Stimulated activated naive CD8-positive, alpha-beta T cell treated with anti-CD3 and anti-CD28 coated beads, Interleukin-15, amount 100 ng/mL, for 72 hours (primary cell): ENCODE data around the gene LCE1A.
A peak's percentile ranks its signal among the peaks of the same experiment; 100 is the strongest.

Experiments
- ATAC-seq: fragments of 150-1000 bp; cut with Tn5 transposase; 2 replicates; pipeline ENCODE4 v1.10.0; 2021; ENCODE audit warnings: mild to moderate bottlenecking, moderate library complexity
- DNase-seq, 2 donors: peaks; one replicate each; pipeline ENCODE4 v3.0.0; 2021 to 2022
- H3K27ac Mint-ChIP-seq, 2 donors: one replicate each; pipeline ENCODE4 v1.8.0; 2022; ENCODE audit warnings: mild to moderate bottlenecking in 2 of 2, mixed read lengths in 2 of 2, moderate library complexity in 2 of 2
- H3K27me3 Mint-ChIP-seq: one replicate; pipeline ENCODE4 v1.8.0; 2022; ENCODE audit warnings: mixed read lengths
- H3K4me1 Mint-ChIP-seq: one replicate; pipeline ENCODE4 v1.8.0; 2022; ENCODE audit warnings: mild to moderate bottlenecking, mixed read lengths
- H3K4me3 Mint-ChIP-seq, 2 donors: one replicate each; pipeline ENCODE4 v1.8.0; 2022; ENCODE audit warnings: mild to moderate bottlenecking in 2 of 2, mixed read lengths in 2 of 2, moderate library complexity in 1 of 2
- H3K9me3 Mint-ChIP-seq, 2 donors: one replicate each; pipeline ENCODE4 v1.8.0; 2022; ENCODE audit warnings: mixed read lengths in 2 of 2

The LCE1A gene

GRCh38 chr1:152827173-152827572, at the start of gene LCE1A:
Gene LCE1A (plus strand): TSS chr1:152827473. CDS start chr1:152827473, 0 bp downstream.
- no peaks in the 10 kb centered on the region for H3K4me1 Mint-ChIP-seq
- no peak for ATAC-seq
- no peak for DNase-seq
- H3K27me3 Mint-ChIP-seq: peaks cover 49% of the 10 kb centered on the region
- peaks cover 0 to 5% of the 10 kb centered on the region in 2 donors for H3K9me3 Mint-ChIP-seq
- no peak within 1 kb of the TSS for H3K4me3 Mint-ChIP-seq
- H3K27ac Mint-ChIP-seq: no peak within 1 kb of the TSS

- H3K4me3 Mint-ChIP-seq: no peak overlapping the region
- peaks cover 51% of the 10 kb centered on the region for H3K27me3 Mint-ChIP-seq
- ATAC-seq (no peak), DNase-seq (no peak)
- H3K4me1 Mint-ChIP-seq: no peaks in the 10 kb centered on the region
- H3K27ac Mint-ChIP-seq: no peak overlapping the region
- H3K9me3 Mint-ChIP-seq: peaks cover 0 to 7% of the 10 kb centered on the region in 2 donors
Observed at GRCh38 chr1:152777510-152778137, 49.6 kb upstream of the LCE1A start.

GRCh38 chr1:152783095-152783494, 44.2 kb upstream of the LCE1A start:
- Mint-ChIP-seq H3K27ac (no peak overlapping the region), H3K27me3 (peaks cover 69% of the 10 kb centered on the region), H3K4me1 (no peaks in the 10 kb centered on the region), H3K4me3 (no peak overlapping the region), H3K9me3 (no peaks in the 10 kb centered on the region)
- DNase-seq (no peak), ATAC-seq (peak; percentile 31)

GRCh38 chr1:152786077-152786476, 41.2 kb upstream of the LCE1A start, which contains the start of gene LCE1E:
Gene LCE1E (plus strand): TSS chr1:152786257. CDS start chr1:152787300, 1,043 bp downstream.
- peaks cover 55% of the 10 kb centered on the region for H3K27me3 Mint-ChIP-seq
- ATAC-seq: no peak
- DNase-seq: no peak
- H3K4me1 Mint-ChIP-seq: no peaks in the 10 kb centered on the region
- no peaks in the 10 kb centered on the region for H3K9me3 Mint-ChIP-seq
- H3K4me3 Mint-ChIP-seq: no peak within 1 kb of the TSS
- H3K27ac Mint-ChIP-seq: no peak within 1 kb of the TSS

- ATAC-seq (no peak), DNase-seq (no peak)
- H3K4me1 Mint-ChIP-seq: no peaks in the 10 kb centered on the region
- no peaks in the 10 kb centered on the region for H3K9me3 Mint-ChIP-seq
- H3K4me3 Mint-ChIP-seq: no peak overlapping the region
- peaks cover 27% of the 10 kb centered on the region for H3K27me3 Mint-ChIP-seq
- no peak overlapping the region for H3K27ac Mint-ChIP-seq
Observed at GRCh38 chr1:152795686-152796085, 31.6 kb upstream of the LCE1A start.

GRCh38 chr1:152796421-152796820, 30.9 kb upstream of the LCE1A start, which contains the start of gene LCE1D:
Gene LCE1D (plus strand): TSS chr1:152796721. CDS start chr1:152797795, 1,074 bp downstream.
- no peak for ATAC-seq

GRCh38 chr1:152801333-152801732, 25.9 kb upstream of the LCE1A start:
- no peaks in the 10 kb centered on the region for H3K4me1 Mint-ChIP-seq
- peaks cover 39% of the 10 kb centered on the region for H3K27me3 Mint-ChIP-seq
- no peak for ATAC-seq
- no peak for DNase-seq
- H3K4me3 Mint-ChIP-seq: no peak overlapping the region
- H3K27ac Mint-ChIP-seq: no peak overlapping the region
- H3K9me3 Mint-ChIP-seq: no peaks in the 10 kb centered on the region

More at GRCh38 chr1:152796421-152796820, 30.9 kb upstream of the LCE1A start, which contains the start of gene LCE1D:
- H3K4me1 Mint-ChIP-seq: no peaks in the 10 kb centered on the region
- no peaks in the 10 kb centered on the region for H3K9me3 Mint-ChIP-seq
- peaks cover 32% of the 10 kb centered on the region for H3K27me3 Mint-ChIP-seq
- H3K4me3 Mint-ChIP-seq: no peak within 1 kb of the TSS
- DNase-seq: no peak
- no peak within 1 kb of the TSS for H3K27ac Mint-ChIP-seq

- no peak within 1 kb of the TSS for H3K4me3 Mint-ChIP-seq
- DNase-seq (no peak), ATAC-seq (no peak)
- H3K9me3 Mint-ChIP-seq: no peaks in the 10 kb centered on the region
- H3K27ac Mint-ChIP-seq: peak within 1 kb of the TSS in 1 of 2 donors; percentile 49
- H3K4me1 Mint-ChIP-seq: no peaks in the 10 kb centered on the region
- H3K27me3 Mint-ChIP-seq: peaks cover 11% of the 10 kb centered on the region
Observed at GRCh38 chr1:152806576-152806975, 20.7 kb upstream of the LCE1A start, which contains the start of gene LCE1C. Gene LCE1C (minus strand): TSS chr1:152806651. CDS start chr1:152805478, 1,173 bp downstream.

GRCh38 chr1:152811050-152811449, 16.2 kb upstream of the LCE1A start:
- Mint-ChIP-seq H3K27ac (peak overlapping the region in 1 of 2 donors; percentile 20), H3K4me3 (no peak overlapping the region), H3K27me3 (no peaks in the 10 kb centered on the region), H3K4me1 (no peaks in the 10 kb centered on the region), H3K9me3 (no peaks in the 10 kb centered on the region)
- no peak for DNase-seq
- no peak for ATAC-seq

GRCh38 chr1:152811671-152812070, 15.6 kb upstream of the LCE1A start, which contains the start of gene LCE1B:
Gene LCE1B (plus strand): TSS chr1:152811971. CDS start chr1:152812447, 476 bp downstream.
- H3K9me3 Mint-ChIP-seq: no peaks in the 10 kb centered on the region
- peak within 1 kb of the TSS; percentile 20 to 40 for H3K27ac Mint-ChIP-seq
- no peaks in the 10 kb centered on the region for H3K27me3 Mint-ChIP-seq
- ATAC-seq: no peak
- no peak for DNase-seq
- H3K4me3 Mint-ChIP-seq: no peak within 1 kb of the TSS
- H3K4me1 Mint-ChIP-seq: no peaks in the 10 kb centered on the region

- Mint-ChIP-seq H3K27ac (no peak overlapping the region), H3K4me3 (no peak overlapping the region), H3K9me3 (no peaks in the 10 kb centered on the region), H3K4me1 (no peaks in the 10 kb centered on the region), H3K27me3 (peaks cover 7% of the 10 kb centered on the region)
- DNase-seq (no peak), ATAC-seq (no peak)
Observed at GRCh38 chr1:152817309-152817708, 10.0 kb upstream of the LCE1A start.

- DNase-seq (no peak), ATAC-seq (no peak)
- H3K27me3 Mint-ChIP-seq: peaks cover 36% of the 10 kb centered on the region
- H3K9me3 Mint-ChIP-seq: no peaks in the 10 kb centered on the region
- H3K4me3 Mint-ChIP-seq: no peak overlapping the region
- no peaks in the 10 kb centered on the region for H3K4me1 Mint-ChIP-seq
- H3K27ac Mint-ChIP-seq: no peak overlapping the region
Observed at GRCh38 chr1:152823294-152823693, 4.0 kb upstream of the LCE1A start.

- Mint-ChIP-seq H3K27me3 (peaks cover 50% of the 10 kb centered on the region), H3K4me1 (no peaks in the 10 kb centered on the region), H3K4me3 (no peak overlapping the region), H3K27ac (no peak overlapping the region), H3K9me3 (no peaks in the 10 kb centered on the region)
- ATAC-seq (no peak), DNase-seq (no peak)
Observed at GRCh38 chr1:152824964-152825363, 2.3 kb upstream of the LCE1A start.

GRCh38 chr1:152836870-152837269, 9.6 kb downstream of the LCE1A start:
- H3K27me3 Mint-ChIP-seq: peaks cover 18% of the 10 kb centered on the region
- DNase-seq (no peak), ATAC-seq (no peak)
- no peaks in the 10 kb centered on the region for H3K4me1 Mint-ChIP-seq
- no peak overlapping the region for H3K27ac Mint-ChIP-seq
- no peaks in the 10 kb centered on the region for H3K9me3 Mint-ChIP-seq
- H3K4me3 Mint-ChIP-seq: no peak overlapping the region

- DNase-seq (no peak), ATAC-seq (no peak)
- Mint-ChIP-seq H3K27ac (no peak within 1 kb of the TSS), H3K9me3 (no peaks in the 10 kb centered on the region), H3K4me3 (no peak within 1 kb of the TSS), H3K4me1 (no peaks in the 10 kb centered on the region), H3K27me3 (peaks cover 18% of the 10 kb centered on the region)
Observed at GRCh38 chr1:152842556-152842955, 15.3 kb downstream of the LCE1A start, which contains the start of gene LCE6A. Gene LCE6A (plus strand): TSS chr1:152842856. CDS start chr1:152843521, 665 bp downstream.

GRCh38 chr1:152855661-152856060, 28.4 kb downstream of the LCE1A start:
- Mint-ChIP-seq H3K4me1 (no peaks in the 10 kb centered on the region), H3K9me3 (no peaks in the 10 kb centered on the region), H3K27me3 (peaks cover 8% of the 10 kb centered on the region), H3K27ac (no peak overlapping the region), H3K4me3 (no peak overlapping the region)
- DNase-seq (no peak), ATAC-seq (no peak)
